GM21737 (cell line): Measurements from ENCODE around the gene COL4A4.
"Not testable (repeated sequence)": the region's sequence is repeated elsewhere in the genome, so short reads cannot be mapped to it uniquely, and the experiment has no call there.

ENCODE experiments used
- ATAC-seq: cut with Tn5 transposase; IDR thresholded peaks from one replicate; pipeline ENCODE4 v1.9.1; 2021; ENCODE audit warnings: mild to moderate bottlenecking, moderate library complexity; ENCODE audit not compliant: unreplicated experiment

Gene COL4A4

GRCh38 chr2:227117852-227118251 is 46.2 kb downstream of the COL4A4 start:
- ATAC-seq, result no peak

- ATAC-seq, result no peak
These were observed 47.0 kb downstream of the COL4A4 start for GRCh38 chr2:227117027-227117426.

GRCh38 chr2:227115761-227116160 is 48.2 kb downstream of the COL4A4 start:
- ATAC-seq, result no peak

GRCh38 chr2:227106845-227107759 is 56.9 kb downstream of the COL4A4 start:
- no peak for ATAC-seq

GRCh38 chr2:227103583-227103982 is 60.4 kb downstream of the COL4A4 start:
- no peak for ATAC-seq

GRCh38 chr2:227099340-227099739 is 64.7 kb downstream of the COL4A4 start:
- ATAC-seq, result no peak

GRCh38 chr2:227098162-227098515 is 65.9 kb downstream of the COL4A4 start:
- no peak for ATAC-seq

GRCh38 chr2:227097495-227098161 is 66.4 kb downstream of the COL4A4 start:
- ATAC-seq, result no peak

- no peak for ATAC-seq
These were observed 68.7 kb downstream of the COL4A4 start for GRCh38 chr2:227095346-227095745.

GRCh38 chr2:227082286-227082685 is 81.7 kb downstream of the COL4A4 start:
- peak; percentile 95 for ATAC-seq

GRCh38 chr2:227079726-227080125 is 84.3 kb downstream of the COL4A4 start:
- no peak for ATAC-seq

- ATAC-seq, result not testable (repeated sequence)
These were observed 98.9 kb downstream of the COL4A4 start for GRCh38 chr2:227065065-227065464.

- no peak for ATAC-seq
These were observed 105.1 kb downstream of the COL4A4 start for GRCh38 chr2:227058888-227059399.

GRCh38 chr2:227057743-227058447 is 106.1 kb downstream of the COL4A4 start:
- no peak for ATAC-seq

GRCh38 chr2:227057060-227057459 is 106.9 kb downstream of the COL4A4 start:
- no peak for ATAC-seq

GRCh38 chr2:227054006-227054405 is 110.0 kb downstream of the COL4A4 start:
- no peak for ATAC-seq

- no peak for ATAC-seq
These were observed 111.1 kb downstream of the COL4A4 start for GRCh38 chr2:227052879-227053278.

- no peak for ATAC-seq
These were observed 120.0 kb downstream of the COL4A4 start for GRCh38 chr2:227043981-227044380.

- no peak for ATAC-seq
These were observed 125.3 kb downstream of the COL4A4 start for GRCh38 chr2:227038550-227039189.

GRCh38 chr2:227036527-227036926 is 127.5 kb downstream of the COL4A4 start:
- no peak for ATAC-seq
